ENCODE results near the gene NSUN6.
"Not testable (repeated sequence)": the region's sequence is repeated elsewhere in the genome, so short reads cannot be mapped to it uniquely, and the experiment has no call there.

Gene NSUN6

DNA sequence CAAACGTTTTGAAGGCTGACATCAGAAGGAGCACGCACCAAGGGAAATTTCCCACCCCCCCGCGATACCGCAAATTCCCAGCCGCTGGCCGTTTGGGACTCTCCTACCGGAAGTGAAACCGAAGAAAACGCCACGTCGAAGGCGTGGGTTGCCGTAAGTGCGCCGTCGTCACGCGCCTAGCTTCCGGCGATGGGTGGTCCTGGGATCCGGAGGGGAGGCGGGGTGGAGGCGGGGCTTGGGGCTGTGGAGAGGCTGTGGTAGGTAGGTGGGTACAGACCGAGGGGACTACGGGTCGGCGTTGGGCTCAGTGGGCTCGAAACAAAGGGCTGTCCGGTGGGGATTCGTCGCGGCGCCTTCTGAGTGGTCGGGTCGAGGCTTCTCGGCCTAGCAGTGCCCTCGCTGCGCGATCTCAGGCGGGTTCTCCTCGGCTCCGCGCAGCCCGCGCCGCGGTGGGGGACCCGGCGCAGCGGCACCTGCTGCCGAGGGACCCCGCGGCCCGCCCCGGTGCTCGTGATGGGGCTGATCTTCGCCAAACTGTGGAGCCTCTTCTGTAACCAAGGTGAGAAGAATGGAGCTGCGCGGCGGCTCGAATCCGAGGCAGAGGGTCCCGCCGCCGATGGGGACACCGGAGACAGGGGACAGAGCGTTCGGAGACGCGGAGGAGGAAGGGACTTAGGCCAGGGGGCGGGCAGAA lies 7.9 kb upstream of the NSUN6 start, which contains the start of gene ARL5B:
TSS of gene ARL5B (plus strand) at position 307 of the 694 bp plus-strand sequence. CDS start at position 514, 207 bp downstream.
- DNase-seq (ENCODE audit: low read depth, low spot score) = peak; percentile 95

DNA sequence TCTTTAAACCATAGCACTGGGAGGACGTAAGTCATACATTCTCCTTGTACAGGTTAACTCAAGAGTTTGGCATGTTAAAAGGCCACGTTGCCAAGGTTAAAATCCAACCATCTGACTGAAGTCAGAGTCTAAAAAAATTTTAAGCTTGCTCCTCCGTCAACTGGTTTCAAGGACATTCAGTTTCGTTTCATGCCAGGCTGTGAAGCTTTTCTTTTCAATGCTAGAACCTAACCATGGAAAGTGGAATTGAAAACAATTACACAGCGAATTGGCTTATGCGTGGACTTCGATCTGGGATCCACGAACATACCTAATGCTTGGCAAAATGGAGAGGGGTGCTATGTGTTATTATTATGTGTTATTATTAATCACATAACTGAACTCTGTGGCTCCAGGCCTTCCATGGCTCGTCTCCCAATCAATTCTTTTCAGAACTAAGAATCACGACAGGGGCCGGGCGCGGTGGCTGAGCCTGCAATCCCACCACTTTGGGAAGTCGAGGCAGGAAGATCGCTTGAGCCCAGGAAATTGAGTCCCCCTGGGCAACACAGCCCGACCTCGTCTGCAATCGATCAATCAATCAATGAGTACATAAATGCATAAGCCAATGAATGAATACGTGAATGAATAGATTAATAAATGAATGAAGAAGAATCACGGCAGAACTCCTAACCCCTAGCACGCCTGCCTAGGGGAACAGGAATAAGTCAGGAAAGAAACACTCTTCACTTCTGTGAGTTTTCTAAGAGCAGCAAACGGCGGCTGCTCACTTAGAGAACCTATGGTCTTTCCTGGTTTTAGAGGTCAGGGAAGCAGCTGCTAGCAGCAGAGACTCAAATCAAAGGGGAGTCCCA lies 7.1 kb upstream of the NSUN6 start:
- DNase-seq (ENCODE audit: low read depth, low spot score) = no peak

GRCh38 chr10:18656724-18657123 lies 5.3 kb upstream of the NSUN6 start:
- no peak for DNase-seq (ENCODE audit: low read depth, low spot score)

DNA sequence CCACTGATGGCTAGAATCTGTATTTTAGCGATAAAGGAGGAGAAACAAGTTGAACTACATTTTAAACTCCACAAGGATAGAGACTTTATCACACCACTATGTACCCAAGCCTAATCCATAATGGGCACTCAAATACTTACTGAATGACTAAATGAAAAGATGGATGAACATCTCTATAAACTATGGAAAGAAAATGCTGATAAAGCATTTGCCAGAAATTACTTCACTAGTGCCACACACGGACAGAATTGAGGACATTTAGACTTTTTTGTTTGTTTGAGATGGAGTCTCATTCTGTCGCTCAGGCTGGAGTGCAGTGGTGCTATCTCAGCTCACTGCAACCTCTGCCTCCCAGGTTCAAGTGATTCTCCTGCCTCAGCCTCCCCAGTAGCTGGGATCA lies 1.7 kb upstream of the NSUN6 start:
- DNase-seq (ENCODE audit: low read depth, low spot score) = no peak

- DNase-seq (ENCODE audit: low read depth, low spot score) = no peak
Measured at GRCh38 chr10:18650404-18650997, 886 bp downstream of the NSUN6 start.

DNA sequence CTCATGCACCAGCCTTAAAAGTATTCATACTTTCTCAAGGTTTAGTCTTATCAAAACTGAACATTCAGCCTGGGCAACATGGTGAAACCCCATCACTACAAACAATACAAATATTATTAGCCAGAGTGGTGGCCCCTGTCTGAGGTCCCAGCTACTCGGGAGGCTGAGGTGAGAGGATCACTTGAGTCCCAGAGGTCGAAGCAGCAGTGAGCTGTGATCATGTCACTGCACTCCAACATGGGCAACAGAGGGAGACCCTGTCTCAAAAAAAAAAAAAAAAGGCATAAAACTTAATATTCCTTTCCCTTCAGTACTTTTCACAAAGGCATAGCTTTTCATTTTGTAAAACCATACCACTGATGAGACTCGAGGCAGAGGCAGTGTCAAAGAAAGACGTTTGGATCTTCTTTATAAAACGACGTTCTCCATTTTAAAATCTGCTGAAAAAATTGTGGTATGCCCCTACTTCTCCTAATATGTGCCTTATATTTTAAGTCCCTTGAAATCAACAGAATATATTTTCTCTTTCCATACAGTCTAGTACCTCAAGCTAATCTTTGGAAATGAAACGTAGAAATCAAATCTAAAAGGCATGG lies 1.9 kb downstream of the NSUN6 start:
- DNase-seq (ENCODE audit: low read depth, low spot score) = no peak

DNA sequence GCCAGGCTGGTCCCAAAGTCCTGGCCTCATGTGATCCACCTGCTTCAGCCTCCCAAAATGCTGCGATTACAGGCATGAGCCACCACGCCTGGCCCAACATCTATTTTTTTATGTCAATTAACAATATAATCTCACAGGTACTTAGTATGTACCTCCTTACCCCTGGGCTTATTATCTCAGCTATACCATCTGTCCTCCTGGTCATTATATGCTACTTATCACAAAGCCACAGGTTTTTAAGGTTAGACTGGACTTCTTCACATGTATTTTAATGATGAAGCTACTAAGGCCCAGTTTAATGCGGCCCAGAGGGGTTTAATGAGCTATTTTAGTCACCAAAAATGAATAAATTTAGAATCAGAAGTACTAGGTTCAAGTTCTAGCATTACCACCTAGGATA lies 3.4 kb downstream of the NSUN6 start:
- DNase-seq (ENCODE audit: low read depth, low spot score) = no peak

DNA sequence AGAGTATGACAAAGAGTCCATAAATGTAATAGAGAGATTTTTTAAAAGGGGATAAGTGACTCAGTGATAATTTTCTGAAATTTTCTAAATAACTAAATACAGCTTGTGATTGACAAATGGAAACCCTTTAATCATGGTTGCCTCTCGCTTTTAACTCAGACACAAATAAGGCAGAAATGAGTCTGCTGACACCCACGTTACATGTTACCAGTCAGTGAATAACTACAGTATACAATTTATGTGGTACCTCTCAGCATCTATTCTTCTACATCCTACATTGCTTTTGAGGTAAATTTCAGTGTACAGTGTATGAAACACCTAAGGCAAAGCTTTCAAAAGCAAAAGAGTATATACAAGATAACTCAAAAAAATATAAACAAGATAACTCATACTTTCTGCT lies 4.2 kb downstream of the NSUN6 start:
- no peak for DNase-seq (ENCODE audit: low read depth, low spot score)

DNA sequence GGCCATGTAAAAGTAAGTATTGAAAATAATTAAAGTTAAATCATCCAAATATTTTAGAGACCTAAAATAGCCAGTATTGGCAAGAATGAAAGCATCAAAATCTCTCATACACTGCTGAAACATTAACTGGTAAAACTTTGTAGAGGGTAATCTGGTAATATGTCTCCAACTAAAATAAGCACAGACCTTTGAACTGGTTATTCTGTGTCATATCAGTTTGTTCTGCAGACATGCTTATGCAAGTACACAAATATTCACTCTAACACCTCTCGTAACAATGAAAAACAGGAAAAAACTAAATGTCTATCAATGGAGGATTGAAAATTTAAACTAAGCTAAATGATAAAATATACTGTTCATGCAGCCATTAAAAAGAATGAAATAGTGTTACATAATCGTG lies 11.7 kb downstream of the NSUN6 start:
- DNase-seq (ENCODE audit: low read depth, low spot score) = not testable (repeated sequence)

- DNase-seq (ENCODE audit: low read depth, low spot score) = not testable (repeated sequence)
Measured at GRCh38 chr10:18637400-18637799, 14.0 kb downstream of the NSUN6 start.

GRCh38 chr10:18635995-18636394 lies 15.4 kb downstream of the NSUN6 start:
- DNase-seq (ENCODE audit: low read depth, low spot score) = no peak

DNA sequence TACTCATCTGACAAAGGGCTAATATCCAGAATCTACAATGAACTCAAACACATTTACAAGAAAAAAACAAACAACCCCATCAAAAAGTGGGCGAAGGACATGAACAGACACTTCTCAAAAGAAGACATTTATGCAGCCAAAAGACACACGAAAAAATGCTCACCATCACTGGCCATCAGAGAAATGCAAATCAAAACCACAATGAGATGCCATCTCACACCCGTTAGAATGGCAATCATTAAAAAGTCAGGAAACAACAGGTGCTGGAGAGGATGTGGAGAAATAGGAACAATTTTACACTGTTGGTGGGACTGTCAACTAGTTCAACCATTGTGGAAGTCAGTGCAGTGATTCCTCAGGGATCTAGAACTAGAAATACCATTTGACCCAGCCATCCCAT lies 18.9 kb downstream of the NSUN6 start:
- DNase-seq (ENCODE audit: low read depth, low spot score) = not testable (repeated sequence)

DNA sequence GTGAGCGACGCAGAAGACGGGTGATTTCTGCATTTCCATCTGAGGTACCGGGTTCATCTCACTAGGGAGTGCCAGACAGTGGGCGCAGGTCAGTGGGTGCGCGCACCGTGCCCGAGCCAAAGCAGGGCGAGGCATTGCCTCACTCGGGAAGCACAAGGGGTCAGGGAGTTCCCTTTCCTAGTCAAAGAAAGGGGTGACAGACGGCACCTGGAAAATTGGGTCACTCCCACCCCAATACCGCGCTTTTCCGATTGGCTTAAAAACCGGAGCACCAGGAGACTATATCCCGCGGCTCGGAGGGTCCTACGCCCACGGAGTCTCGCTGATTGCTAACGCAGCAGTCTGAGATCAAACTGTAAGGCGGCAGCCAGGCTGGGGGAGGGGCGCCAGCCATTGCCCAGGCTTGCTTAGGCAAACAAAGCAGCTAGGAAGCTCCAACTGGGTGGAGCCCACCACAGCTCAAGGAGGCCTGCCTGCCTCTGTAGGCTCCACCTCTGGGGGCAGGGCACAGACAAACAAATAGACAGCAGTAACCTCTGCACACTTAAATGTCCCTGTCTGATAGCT lies 23.9 kb downstream of the NSUN6 start:
- DNase-seq (ENCODE audit: low read depth, low spot score) = peak; percentile 9

- DNase-seq (ENCODE audit: low read depth, low spot score) = no peak
Measured at GRCh38 chr10:18625886-18626285, 25.5 kb downstream of the NSUN6 start.

GRCh38 chr10:18623671-18624070 lies 27.7 kb downstream of the NSUN6 start:
- not testable (repeated sequence) for DNase-seq (ENCODE audit: low read depth, low spot score)

GRCh38 chr10:18620856-18621255 lies 30.5 kb downstream of the NSUN6 start:
- no peak for DNase-seq (ENCODE audit: low read depth, low spot score)

DNA sequence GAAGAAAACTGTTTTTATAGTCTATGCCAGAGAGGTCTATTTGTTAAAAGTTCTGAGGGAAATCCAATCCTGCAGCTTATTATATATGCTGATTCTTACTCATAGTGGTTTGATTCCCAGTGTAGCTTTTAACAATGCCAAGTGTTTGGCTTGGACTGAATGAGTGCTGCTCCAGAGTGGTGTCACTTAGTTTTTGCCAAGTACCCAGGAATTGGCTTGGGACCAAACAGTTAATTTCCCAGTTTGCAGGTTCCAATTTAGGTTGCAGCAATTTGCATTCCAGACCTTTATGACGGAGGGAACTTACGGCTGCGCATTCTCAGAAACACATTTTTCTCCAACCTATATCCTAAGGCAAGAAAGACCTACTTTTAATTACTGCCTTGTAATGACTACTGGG lies 32.4 kb downstream of the NSUN6 start:
- no peak for DNase-seq (ENCODE audit: low read depth, low spot score)

GRCh38 chr10:18616337-18616736 lies 35.0 kb downstream of the NSUN6 start:
- DNase-seq (ENCODE audit: low read depth, low spot score) = no peak

DNA sequence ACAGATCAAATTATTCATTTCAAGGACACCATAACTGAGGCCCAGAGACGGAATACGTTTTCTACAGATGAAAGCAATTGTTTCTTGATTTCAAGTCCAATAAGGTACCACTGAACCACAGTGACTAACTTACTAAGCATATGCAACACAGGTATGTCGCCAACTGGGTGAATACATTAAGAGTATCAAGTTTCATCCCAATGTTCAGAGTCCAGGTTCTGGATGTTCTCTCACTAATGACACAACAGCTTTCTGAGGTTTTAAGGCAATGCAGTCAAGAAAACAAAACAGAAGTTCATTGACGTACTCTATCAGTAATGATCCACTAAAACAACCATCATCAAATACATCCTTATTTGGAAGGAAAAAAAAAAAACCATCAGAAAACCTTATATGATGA lies 35.8 kb downstream of the NSUN6 start:
- DNase-seq (ENCODE audit: low read depth, low spot score) = no peak

- no peak for DNase-seq (ENCODE audit: low read depth, low spot score)
Measured at GRCh38 chr10:18611168-18611567, 40.2 kb downstream of the NSUN6 start.

- no peak for DNase-seq (ENCODE audit: low read depth, low spot score)
Measured at GRCh38 chr10:18610517-18610916, 40.9 kb downstream of the NSUN6 start.

GRCh38 chr10:18608596-18608995 lies 42.8 kb downstream of the NSUN6 start:
- no peak for DNase-seq (ENCODE audit: low read depth, low spot score)

Data from activated naive CD8-positive, alpha-beta T cell treated with anti-CD3 and anti-CD28 coated beads, Interleukin-2, amount 50 U/mL, for 16 hours (primary cell).